Thyroid gland (tissue), 4 donors: ENCODE data around the gene KLK3.

Experiments used
- POLR2A ChIP-seq, 2 donors: fragments of 450-650 bp; IDR thresholded peaks; one replicate each; pipeline ENCODE4 v1.6.1; 2017; ENCODE audit warnings: antibody characterized with exemption in 2 of 2, mild to moderate bottlenecking in 2 of 2, moderate library complexity in 1 of 2
- TF ChIP-seq, protein P1 (sequence below), 6 experiments: fragments of 200-600 bp in 3 of 6; fragments of 450-650 bp in 3 of 6; sonication (generic) in 3 of 6; IDR thresholded peaks; one replicate each; pipeline ENCODE4 v1.5.1; 2016 to 2019; ENCODE audit warnings: antibody characterized with exemption in 6 of 6, mild to moderate bottlenecking in 2 of 6, inconsistent platforms in 1 of 6, moderate library complexity in 1 of 6

DNA sequence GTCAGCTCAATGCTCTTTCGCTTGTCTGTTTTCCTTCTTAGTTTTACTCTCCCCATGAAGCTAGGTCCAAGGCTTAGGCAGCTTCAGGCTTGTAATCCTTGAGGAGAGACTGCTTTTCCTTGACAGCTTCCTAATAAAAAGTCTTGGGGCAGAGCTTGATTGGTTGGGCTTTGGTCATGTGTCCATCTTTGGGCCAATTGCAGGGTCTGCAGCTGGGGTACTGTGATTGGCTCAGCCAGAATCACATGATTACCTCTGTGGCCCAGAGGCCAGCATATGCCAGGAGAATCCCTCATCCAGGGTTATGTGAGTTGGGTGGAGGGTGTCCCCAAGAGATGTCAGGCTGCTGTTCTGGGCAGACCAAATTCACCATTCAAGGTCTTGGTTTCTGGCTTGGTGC lies 39.3 kb upstream of the KLK3 start:
- no peak for TF ChIP-seq POLR2A (IDR thresholded peaks at IDR 0.05)
- TF ChIP-seq, protein P1, sequence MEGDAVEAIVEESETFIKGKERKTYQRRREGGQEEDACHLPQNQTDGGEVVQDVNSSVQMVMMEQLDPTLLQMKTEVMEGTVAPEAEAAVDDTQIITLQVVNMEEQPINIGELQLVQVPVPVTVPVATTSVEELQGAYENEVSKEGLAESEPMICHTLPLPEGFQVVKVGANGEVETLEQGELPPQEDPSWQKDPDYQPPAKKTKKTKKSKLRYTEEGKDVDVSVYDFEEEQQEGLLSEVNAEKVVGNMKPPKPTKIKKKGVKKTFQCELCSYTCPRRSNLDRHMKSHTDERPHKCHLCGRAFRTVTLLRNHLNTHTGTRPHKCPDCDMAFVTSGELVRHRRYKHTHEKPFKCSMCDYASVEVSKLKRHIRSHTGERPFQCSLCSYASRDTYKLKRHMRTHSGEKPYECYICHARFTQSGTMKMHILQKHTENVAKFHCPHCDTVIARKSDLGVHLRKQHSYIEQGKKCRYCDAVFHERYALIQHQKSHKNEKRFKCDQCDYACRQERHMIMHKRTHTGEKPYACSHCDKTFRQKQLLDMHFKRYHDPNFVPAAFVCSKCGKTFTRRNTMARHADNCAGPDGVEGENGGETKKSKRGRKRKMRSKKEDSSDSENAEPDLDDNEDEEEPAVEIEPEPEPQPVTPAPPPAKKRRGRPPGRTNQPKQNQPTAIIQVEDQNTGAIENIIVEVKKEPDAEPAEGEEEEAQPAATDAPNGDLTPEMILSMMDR (IDR thresholded peaks at IDR 0.05): no peak
